ENCODE data around the gene NEK6.

Gene NEK6

GRCh38 chr9:124261736-124262648 lies 4.2 kb downstream of the NEK6 start:
- DNase-seq (ENCODE audit: low read depth), result no peak

- DNase-seq (ENCODE audit: low read depth), result no peak
Measured at GRCh38 chr9:124262649-124262972, 4.9 kb downstream of the NEK6 start.

- no peak for DNase-seq (ENCODE audit: low read depth)
Measured at GRCh38 chr9:124263213-124263612, 5.5 kb downstream of the NEK6 start.

- DNase-seq (ENCODE audit: low read depth), result no peak
Measured at GRCh38 chr9:124263800-124264426, 6.2 kb downstream of the NEK6 start.

- peak; percentile 77 for DNase-seq (ENCODE audit: low read depth)
Measured at GRCh38 chr9:124264823-124265233, 7.1 kb downstream of the NEK6 start.

GRCh38 chr9:124265551-124265950 lies 7.8 kb downstream of the NEK6 start:
- no peak for DNase-seq (ENCODE audit: low read depth)

GRCh38 chr9:124266139-124266825 lies 8.5 kb downstream of the NEK6 start:
- peak; percentile 54 for DNase-seq (ENCODE audit: low read depth)

GRCh38 chr9:124266826-124267201 lies 9.1 kb downstream of the NEK6 start:
- DNase-seq (ENCODE audit: low read depth), result no peak

- DNase-seq (ENCODE audit: low read depth), result peak; percentile 88
Measured at GRCh38 chr9:124267271-124267807, 9.6 kb downstream of the NEK6 start.

- no peak for DNase-seq (ENCODE audit: low read depth)
Measured at GRCh38 chr9:124268248-124268647, 10.5 kb downstream of the NEK6 start.

GRCh38 chr9:124268661-124269060 lies 10.9 kb downstream of the NEK6 start:
- no peak for DNase-seq (ENCODE audit: low read depth)

GRCh38 chr9:124269556-124269955 lies 11.8 kb downstream of the NEK6 start:
- DNase-seq (ENCODE audit: low read depth), result no peak

GRCh38 chr9:124270504-124271335 lies 13.0 kb downstream of the NEK6 start:
- DNase-seq (ENCODE audit: low read depth), result no peak

- DNase-seq (ENCODE audit: low read depth), result no peak
Measured at GRCh38 chr9:124271660-124272059, 13.9 kb downstream of the NEK6 start.

GRCh38 chr9:124272118-124272517 lies 14.4 kb downstream of the NEK6 start:
- DNase-seq (ENCODE audit: low read depth), result no peak

- no peak for DNase-seq (ENCODE audit: low read depth)
Measured at GRCh38 chr9:124272979-124273378, 15.2 kb downstream of the NEK6 start.

GRCh38 chr9:124273427-124274160 lies 15.8 kb downstream of the NEK6 start:
- no peak for DNase-seq (ENCODE audit: low read depth)

- no peak for DNase-seq (ENCODE audit: low read depth)
Measured at GRCh38 chr9:124274226-124274625, 16.5 kb downstream of the NEK6 start.

- no peak for DNase-seq (ENCODE audit: low read depth)
Measured at GRCh38 chr9:124274738-124275137, 17.0 kb downstream of the NEK6 start.

GRCh38 chr9:124277420-124277819 lies 19.7 kb downstream of the NEK6 start:
- DNase-seq (ENCODE audit: low read depth), result no peak

- no peak for DNase-seq (ENCODE audit: low read depth)
Measured at GRCh38 chr9:124278054-124278540, 20.3 kb downstream of the NEK6 start.
